GM12892 (cell line): ENCODE measurements around the gene C1QTNF6.

ENCODE experiments used
- POLR2A ChIP-seq: IDR thresholded peaks from 2 replicates; pipeline ENCODE4 v1.6.1; 2011; ENCODE audit warnings: low read depth, low read length, control low read depth
- POLR2AphosphoS5 ChIP-seq: IDR thresholded peaks from 2 replicates; pipeline ENCODE4 v1.6.1; 2011; ENCODE audit warnings: low read depth, low read length, control low read depth
- TAF1 ChIP-seq: IDR thresholded peaks from 2 replicates; pipeline ENCODE4 v1.6.1; 2011; ENCODE audit warnings: low read depth, mild to moderate bottlenecking, control low read depth, low read length, borderline replicate concordance

DNA sequence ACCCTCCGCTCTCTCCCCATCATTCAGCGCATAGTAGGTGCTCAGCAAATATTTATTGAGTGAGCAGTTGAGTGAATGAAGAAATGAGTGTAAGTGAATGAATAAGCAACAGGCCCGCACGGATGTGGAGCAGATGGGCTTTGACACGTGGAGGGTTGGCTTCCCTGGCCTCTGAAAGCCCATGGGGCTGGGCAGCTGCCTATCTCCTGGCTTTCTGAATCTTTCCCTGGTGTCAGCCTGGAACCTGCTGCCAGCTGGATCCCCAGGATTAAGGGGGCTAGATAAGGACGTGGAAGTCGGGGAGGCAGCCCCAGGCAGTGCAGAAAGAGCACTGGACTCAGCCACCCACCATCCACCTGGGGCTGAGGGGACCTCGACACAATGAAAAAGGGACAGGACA lies 50.9 kb downstream of the C1QTNF6 start:
- TF ChIP-seq POLR2AphosphoS5, result no peak
- no peak for TF ChIP-seq POLR2A
- no peak for TF ChIP-seq TAF1
